GM12878 (cell line): ENCODE measurements around the gene MDGA2. TPM values are rescaled to one million over a fixed set of nuclear protein-coding genes. Genes with fewer than 3 reads are reported as not detected.

ENCODE experiments used
- ATAC-seq: fragments of 200-7000 bp; cut with Tn5 transposase; 3 replicates; pipeline ENCODE4 v1.9.1; 2020; ENCODE audit warnings: mild to moderate bottlenecking, moderate library complexity
- BruUV-seq: library from RNA; stranded (reverse); fragments of 400-500 nt; replicated peaks from 2 replicates; lab custom pipeline; 2021; lab: Mats Ljungman, UMichigan
- CTCF ChIA-PET: fragments of 300-600 bp; sonication (Branson Sonifier 250); formaldehyde crosslinking; extraction: SDS; loops from one replicate; lab custom pipeline; 2021; ENCODE audit warnings: inconsistent platforms; lab: Yijun Ruan, JAX
- POLR2A ChIA-PET: fragments of 350-600 bp; formaldehyde crosslinking; extraction: SDS; loops from one replicate; lab custom pipeline; 2021; ENCODE audit warnings: inconsistent platforms; lab: Charles Lee
- RAD21 ChIA-PET: fragments of 300-600 bp; sonication (Branson Sonifier 250); formaldehyde crosslinking; loops from one replicate; lab custom pipeline; 2023; ENCODE audit warnings: antibody characterized with exemption; ENCODE audit not compliant: unreplicated experiment; lab: Charles Lee
- SMC1A ChIA-PET: fragments of 300-600 bp; sonication (Branson Sonifier 250); formaldehyde crosslinking; loops from one replicate; lab custom pipeline; 2023; ENCODE audit not compliant: unreplicated experiment, uncharacterized antibody; lab: Charles Lee
- DNase-seq: peaks from one replicate; pipeline ENCODE4 v3.0.0-alpha.2; 2011; ENCODE audit warnings: low read depth, low spot score
- FAIRE-seq: peaks from 3 replicates; lab custom pipeline; 2011; peaks lifted over from hg19 to GRCh38; lab: Jason Lieb, UNC
- H2AFZ ChIP-seq: 2 replicates; pipeline ENCODE4 v1.6.0; 2011; ENCODE audit warnings: low read depth, low read length, control low read depth; ENCODE audit not compliant: control insufficient read depth
- H3K27ac ChIP-seq: 2 replicates; pipeline ENCODE4 v1.5.1; 2011; ENCODE audit warnings: control low read depth; ENCODE audit not compliant: control insufficient read depth, insufficient read depth
- H3K27me3 ChIP-seq, 2 experiments: replicated peaks in 1 of 2; 2 replicates each; pipeline versions ENCODE4 v1.6.0 to v1.6.1; 2011; ENCODE audit warnings: low read length in 1 of 2; ENCODE audit not compliant: control insufficient read depth in 2 of 2, insufficient read depth in 2 of 2
- H3K36me3 ChIP-seq, 2 experiments: 2 replicates each; pipeline ENCODE4 v1.5.1; 2011; ENCODE audit warnings: low read length in 1 of 2; ENCODE audit not compliant: control insufficient read depth in 2 of 2, insufficient read depth in 2 of 2
- H3K4me1 ChIP-seq: 2 replicates; pipeline ENCODE4 v1.6.1; 2011; ENCODE audit warnings: mild to moderate bottlenecking, low read length, moderate library complexity, mixed read lengths; ENCODE audit not compliant: control insufficient read depth, insufficient read depth
- H3K4me2 ChIP-seq: 2 replicates; pipeline ENCODE4 v1.6.0; 2011; ENCODE audit warnings: control low read depth; ENCODE audit not compliant: control insufficient read depth, insufficient read depth
- H3K4me3 ChIP-seq: fragments of 200-600 bp; sonication (generic); 2 replicates; pipeline ENCODE4 v1.5.1; 2016
- H3K79me2 ChIP-seq: 2 replicates; pipeline ENCODE4 v1.6.0; 2011; ENCODE audit warnings: low read length; ENCODE audit not compliant: control insufficient read depth, insufficient read depth
- H3K9ac ChIP-seq: 2 replicates; pipeline ENCODE4 v1.8.0; 2011; ENCODE audit warnings: low read length, control low read depth, mixed read lengths; ENCODE audit not compliant: control insufficient read depth, insufficient read depth
- H3K9me3 ChIP-seq: replicated peaks from 3 replicates; pipeline ENCODE4 v1.5.1; 2011; ENCODE audit warnings: mild to moderate bottlenecking, low read length; ENCODE audit not compliant: control insufficient read depth, insufficient read depth
- H4K20me1 ChIP-seq: 2 replicates; pipeline ENCODE4 v1.6.0; 2011; ENCODE audit not compliant: control insufficient read depth, insufficient read depth
- ASH2L ChIP-seq: fragments of 300-600, 200-600 bp; sonication (generic); IDR thresholded peaks from 2 replicates; pipeline ENCODE4 v1.6.1; 2017; ENCODE audit warnings: low read depth, mild to moderate bottlenecking, borderline replicate concordance
- CREB1 ChIP-seq: IDR thresholded peaks from 2 replicates; pipeline ENCODE4 v1.6.1; 2012; ENCODE audit warnings: low read depth, mild to moderate bottlenecking, inconsistent platforms
- EZH2 ChIP-seq: IDR thresholded peaks from 2 replicates; pipeline ENCODE4 v1.6.1; 2012; ENCODE audit warnings: low read depth, mild to moderate bottlenecking, control low read depth, inconsistent platforms, low read length, borderline replicate concordance; ENCODE audit not compliant: control insufficient read depth
- KAT2A ChIP-seq: conservative IDR thresholded peaks from 2 replicates; pipeline ENCODE4 v1.6.1; 2011; ENCODE audit warnings: low read depth, low read length; ENCODE audit not compliant: control insufficient read depth
- KLF5 ChIP-seq: fragments of 450-650 bp; IDR thresholded peaks from 2 replicates; pipeline ENCODE4 v1.6.1; 2014; ENCODE audit warnings: mild to moderate bottlenecking; ENCODE audit not compliant: partially characterized antibody
- NKRF ChIP-seq: fragments of 450-650 bp; conservative IDR thresholded peaks from 2 replicates; pipeline ENCODE4 v1.6.1; 2017; ENCODE audit warnings: mild to moderate bottlenecking, moderate library complexity
- SMAD5 ChIP-seq: IDR thresholded peaks from 2 replicates; pipeline ENCODE4 v1.6.1; 2016; ENCODE audit warnings: antibody characterized with exemption, low read depth
- ZNF207 ChIP-seq: fragments of 450-650 bp; IDR thresholded peaks from 2 replicates; pipeline ENCODE4 v1.6.1; 2014; ENCODE audit warnings: antibody characterized with exemption, mild to moderate bottlenecking, borderline replicate concordance
- WGBS: methylation state at CpG from one replicate; pipeline ENCODE4 v1.1.6; 2016; ENCODE audit warnings: low lambda C conversion rate; ENCODE audit not compliant: insufficient replicate concordance, insufficient coverage; ENCODE audit errors: missing lambda C conversion rate; 5-methylcytosine and 5-hydroxymethylcytosine counted together
- in situ Hi-C: fragments of 300-500 bp; cut with MboI; formaldehyde crosslinking; loops from 9 replicates; pipeline ENCODE4 v1.14.3; 2018; ENCODE audit warnings: mixed read lengths
- intact Hi-C: fragments of 100-400 bp; cut with micrococcal nuclease; formaldehyde crosslinking; loops from one replicate; pipeline ENCODE4 v1.14.2; 2022; ENCODE audit not compliant: unreplicated experiment
- polyA plus RNA-seq, 11 experiments: library from polyadenylated mRNA; depleted of rRNA in 4 of 11; unstranded in 6 of 11; stranded (reverse) in 5 of 11; fragments of >200 nt; fragmentation: Nextera tagmentation in 4 of 11; fragmentation: Illumina TruSeq in 1 of 11; extraction: Ambion mirVana in 4 of 11; extraction: Trizol in 1 of 11; gene quantifications; 1 replicate in 1 of 11; 2 replicates in 10 of 11; pipeline versions ENCODE4 v1.2.1 to v1.2.3, GENCODE V29; 2011 to 2016; ENCODE audit warnings: inconsistent platforms in 2 of 11, missing spikeins in 2 of 11, low read depth in 1 of 11
- total RNA-seq, 4 experiments: library from RNA; depleted of rRNA in 3 of 4; stranded (reverse); fragments of >200 nt in 3 of 4; fragmentation: Illumina TruSeq in 1 of 4; extraction: Trizol in 1 of 4; gene quantifications; 2 replicates each; pipeline versions ENCODE4 v1.2.1 to v1.2.3, GENCODE V29; 2013 to 2021

MDGA2 gene
- total and polyA plus RNA-seq, 10 of the 15 experiments (the other 5 are each of a cell fraction or from before 2014, with no cell fraction given), result not detected

GRCh38 chr14:47662466-47662865 is 12.9 kb downstream of the MDGA2 start (continued):
- TF ChIP-seq NKRF, result no peak

- no peak overlapping the region for H3K4me3 ChIP-seq
- no peak overlapping the region for H2AFZ ChIP-seq
- TF ChIP-seq SMAD5 (no peak), CREB1 (no peak), EZH2 (no peak), KLF5 (no peak), KAT2A (no peak), ZNF207 (no peak), ASH2L (no peak)
- TF ChIP-seq, all 136 proteins: peak for 0
- RAD21 ChIA-PET, result no interaction called here
- Histone ChIP-seq H3K4me1 (no peaks in the 10 kb centered on the region), H3K36me3 (no peaks in the 10 kb centered on the region), H3K9me3 (no peaks in the 10 kb centered on the region), H3K4me2 (no peak overlapping the region), H3K79me2 (no peaks in the 10 kb centered on the region), H4K20me1 (no peaks in the 10 kb centered on the region), H3K27me3 (no peaks in the 10 kb centered on the region), H3K27ac (no peak overlapping the region), H3K9ac (no peak overlapping the region)
- POLR2A ChIA-PET, result no interaction called here
- no peak for DNase-seq
- ATAC-seq, result no peak
- intact Hi-C loops, result no loop called here
- CTCF ChIA-PET, result no interaction called here
- SMC1A ChIA-PET, result no interaction called here
- no TSS peak for BruUV-seq
- 2% methylated on average over 2 of the region's 2 CpGs for WGBS
- FAIRE-seq, result no peak
- in situ Hi-C loops, result no loop called here
Measured at GRCh38 chr14:47660158-47660557, 15.2 kb downstream of the MDGA2 start.
